GM12878 (cell line): ENCODE data around the gene STK32B. TPM values are rescaled to one million over a fixed set of nuclear protein-coding genes. Genes with fewer than 3 reads are reported as not detected.

Experiments used
- ATAC-seq: fragments of 200-7000 bp; cut with Tn5 transposase; 3 replicates; pipeline ENCODE4 v1.9.1; 2020; ENCODE audit warnings: mild to moderate bottlenecking, moderate library complexity
- BruUV-seq: library from RNA; stranded (reverse); fragments of 400-500 nt; replicated peaks from 2 replicates; lab custom pipeline; 2021; lab: Mats Ljungman, UMichigan
- CTCF ChIA-PET: fragments of 300-600 bp; sonication (Branson Sonifier 250); formaldehyde crosslinking; extraction: SDS; loops from one replicate; lab custom pipeline; 2021; ENCODE audit warnings: inconsistent platforms; lab: Yijun Ruan, JAX
- POLR2A ChIA-PET: fragments of 350-600 bp; formaldehyde crosslinking; extraction: SDS; loops from one replicate; lab custom pipeline; 2021; ENCODE audit warnings: inconsistent platforms; lab: Charles Lee
- RAD21 ChIA-PET: fragments of 300-600 bp; sonication (Branson Sonifier 250); formaldehyde crosslinking; loops from one replicate; lab custom pipeline; 2023; ENCODE audit warnings: antibody characterized with exemption; ENCODE audit not compliant: unreplicated experiment; lab: Charles Lee
- SMC1A ChIA-PET: fragments of 300-600 bp; sonication (Branson Sonifier 250); formaldehyde crosslinking; loops from one replicate; lab custom pipeline; 2023; ENCODE audit not compliant: unreplicated experiment, uncharacterized antibody; lab: Charles Lee
- DNase-seq: peaks from one replicate; pipeline ENCODE4 v3.0.0-alpha.2; 2011; ENCODE audit warnings: low read depth, low spot score
- FAIRE-seq: peaks from 3 replicates; lab custom pipeline; 2011; peaks lifted over from hg19 to GRCh38; lab: Jason Lieb, UNC
- H2AFZ ChIP-seq: 2 replicates; pipeline ENCODE4 v1.6.0; 2011; ENCODE audit warnings: low read depth, low read length, control low read depth; ENCODE audit not compliant: control insufficient read depth
- H3K27ac ChIP-seq: 2 replicates; pipeline ENCODE4 v1.5.1; 2011; ENCODE audit warnings: control low read depth; ENCODE audit not compliant: control insufficient read depth, insufficient read depth
- H3K27me3 ChIP-seq, 2 experiments: replicated peaks in 1 of 2; 2 replicates each; pipeline versions ENCODE4 v1.6.0 to v1.6.1; 2011; ENCODE audit warnings: low read length in 1 of 2; ENCODE audit not compliant: control insufficient read depth in 2 of 2, insufficient read depth in 2 of 2
- H3K36me3 ChIP-seq, 2 experiments: 2 replicates each; pipeline ENCODE4 v1.5.1; 2011; ENCODE audit warnings: low read length in 1 of 2; ENCODE audit not compliant: control insufficient read depth in 2 of 2, insufficient read depth in 2 of 2
- H3K4me1 ChIP-seq: 2 replicates; pipeline ENCODE4 v1.6.1; 2011; ENCODE audit warnings: mild to moderate bottlenecking, low read length, moderate library complexity, mixed read lengths; ENCODE audit not compliant: control insufficient read depth, insufficient read depth
- H3K4me2 ChIP-seq: 2 replicates; pipeline ENCODE4 v1.6.0; 2011; ENCODE audit warnings: control low read depth; ENCODE audit not compliant: control insufficient read depth, insufficient read depth
- H3K4me3 ChIP-seq: fragments of 200-600 bp; sonication (generic); 2 replicates; pipeline ENCODE4 v1.5.1; 2016
- H3K79me2 ChIP-seq: 2 replicates; pipeline ENCODE4 v1.6.0; 2011; ENCODE audit warnings: low read length; ENCODE audit not compliant: control insufficient read depth, insufficient read depth
- H3K9ac ChIP-seq: 2 replicates; pipeline ENCODE4 v1.8.0; 2011; ENCODE audit warnings: low read length, control low read depth, mixed read lengths; ENCODE audit not compliant: control insufficient read depth, insufficient read depth
- H3K9me3 ChIP-seq: replicated peaks from 3 replicates; pipeline ENCODE4 v1.5.1; 2011; ENCODE audit warnings: mild to moderate bottlenecking, low read length; ENCODE audit not compliant: control insufficient read depth, insufficient read depth
- H4K20me1 ChIP-seq: 2 replicates; pipeline ENCODE4 v1.6.0; 2011; ENCODE audit not compliant: control insufficient read depth, insufficient read depth
- LARP7 ChIP-seq: fragments of 450-650 bp; IDR thresholded peaks from 2 replicates; pipeline ENCODE4 v1.6.1; 2017; ENCODE audit warnings: mild to moderate bottlenecking
- NBN ChIP-seq: fragments of 450-650 bp; IDR thresholded peaks from 2 replicates; pipeline ENCODE4 v1.6.1; 2016
- ZZZ3 ChIP-seq: IDR thresholded peaks from 2 replicates; pipeline ENCODE4 v1.6.1; 2011; ENCODE audit warnings: low read depth; ENCODE audit not compliant: control insufficient read depth, insufficient read length
- WGBS: methylation state at CpG from one replicate; pipeline ENCODE4 v1.1.6; 2016; ENCODE audit warnings: low lambda C conversion rate; ENCODE audit not compliant: insufficient replicate concordance, insufficient coverage; ENCODE audit errors: missing lambda C conversion rate; 5-methylcytosine and 5-hydroxymethylcytosine counted together
- in situ Hi-C: fragments of 300-500 bp; cut with MboI; formaldehyde crosslinking; loops from 9 replicates; pipeline ENCODE4 v1.14.3; 2018; ENCODE audit warnings: mixed read lengths
- intact Hi-C: fragments of 100-400 bp; cut with micrococcal nuclease; formaldehyde crosslinking; loops from one replicate; pipeline ENCODE4 v1.14.2; 2022; ENCODE audit not compliant: unreplicated experiment
- polyA plus RNA-seq, 11 experiments: library from polyadenylated mRNA; depleted of rRNA in 4 of 11; unstranded in 6 of 11; stranded (reverse) in 5 of 11; fragments of >200 nt; fragmentation: Nextera tagmentation in 4 of 11; fragmentation: Illumina TruSeq in 1 of 11; extraction: Ambion mirVana in 4 of 11; extraction: Trizol in 1 of 11; gene quantifications; 1 replicate in 1 of 11; 2 replicates in 10 of 11; pipeline versions ENCODE4 v1.2.1 to v1.2.3, GENCODE V29; 2011 to 2016; ENCODE audit warnings: inconsistent platforms in 2 of 11, missing spikeins in 2 of 11, low read depth in 1 of 11
- total RNA-seq, 4 experiments: library from RNA; depleted of rRNA in 3 of 4; stranded (reverse); fragments of >200 nt in 3 of 4; fragmentation: Illumina TruSeq in 1 of 4; extraction: Trizol in 1 of 4; gene quantifications; 2 replicates each; pipeline versions ENCODE4 v1.2.1 to v1.2.3, GENCODE V29; 2013 to 2021
- TF ChIP-seq, protein P1 (sequence below): fragments of 450-650 bp; IDR thresholded peaks from 2 replicates; pipeline ENCODE4 v1.6.1; 2017; ENCODE audit warnings: mild to moderate bottlenecking
- TF ChIP-seq, protein P2 (sequence below), 3 experiments: IDR thresholded peaks in 2 of 3; conservative IDR thresholded peaks in 1 of 3; 2 replicates each; pipeline ENCODE4 v1.5.1; 2011; ENCODE audit warnings: low read depth in 3 of 3, low read length in 3 of 3, mild to moderate bottlenecking in 3 of 3, control low read depth in 2 of 3, moderate library complexity in 2 of 3, inconsistent platforms in 1 of 3, mixed read lengths in 1 of 3; ENCODE audit not compliant: control insufficient read depth in 2 of 3, insufficient read depth in 1 of 3; ENCODE audit errors: extremely low read depth in 1 of 3

The STK32B gene
- total and polyA plus RNA-seq, 10 of the 15 experiments (the other 5 are each of a cell fraction or from before 2014, with no cell fraction given): 0.04 to 0.12 (median 0.08) TPM; not detected in 7

DNA sequence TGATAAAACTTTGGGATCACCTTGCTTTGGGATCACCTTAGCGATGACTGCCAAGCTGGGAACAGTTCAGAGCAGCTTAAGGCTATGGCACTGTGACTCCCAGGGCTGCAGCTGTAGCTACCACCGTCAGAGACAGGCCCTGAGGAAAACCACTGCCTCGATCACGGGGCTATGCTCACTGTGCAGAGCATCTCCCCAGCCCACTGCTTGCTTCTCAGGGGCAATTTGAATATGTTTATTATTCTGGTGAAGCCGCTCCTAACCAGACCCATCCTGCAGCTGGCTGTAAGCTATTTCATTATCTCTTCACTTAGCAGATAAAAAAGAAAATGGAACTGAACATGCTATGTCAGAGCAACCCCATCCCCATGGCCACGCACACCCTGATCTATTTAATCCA, 328.6 kb downstream of the STK32B start:
- RAD21 ChIA-PET: no interaction called here
- in situ Hi-C loops: no loop called here
- TF ChIP-seq, protein P1, sequence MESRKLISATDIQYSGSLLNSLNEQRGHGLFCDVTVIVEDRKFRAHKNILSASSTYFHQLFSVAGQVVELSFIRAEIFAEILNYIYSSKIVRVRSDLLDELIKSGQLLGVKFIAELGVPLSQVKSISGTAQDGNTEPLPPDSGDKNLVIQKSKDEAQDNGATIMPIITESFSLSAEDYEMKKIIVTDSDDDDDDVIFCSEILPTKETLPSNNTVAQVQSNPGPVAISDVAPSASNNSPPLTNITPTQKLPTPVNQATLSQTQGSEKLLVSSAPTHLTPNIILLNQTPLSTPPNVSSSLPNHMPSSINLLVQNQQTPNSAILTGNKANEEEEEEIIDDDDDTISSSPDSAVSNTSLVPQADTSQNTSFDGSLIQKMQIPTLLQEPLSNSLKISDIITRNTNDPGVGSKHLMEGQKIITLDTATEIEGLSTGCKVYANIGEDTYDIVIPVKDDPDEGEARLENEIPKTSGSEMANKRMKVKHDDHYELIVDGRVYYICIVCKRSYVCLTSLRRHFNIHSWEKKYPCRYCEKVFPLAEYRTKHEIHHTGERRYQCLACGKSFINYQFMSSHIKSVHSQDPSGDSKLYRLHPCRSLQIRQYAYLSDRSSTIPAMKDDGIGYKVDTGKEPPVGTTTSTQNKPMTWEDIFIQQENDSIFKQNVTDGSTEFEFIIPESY: no peak
- no TSS peak for BruUV-seq
- Histone ChIP-seq H3K9me3 (no peaks in the 10 kb centered on the region), H3K36me3 (no peaks in the 10 kb centered on the region), H3K4me2 (no peak overlapping the region), H3K27ac (no peak overlapping the region), H3K4me3 (no peak overlapping the region), H3K27me3 (no peaks in the 10 kb centered on the region), H3K79me2 (no peaks in the 10 kb centered on the region), H3K9ac (no peak overlapping the region), H4K20me1 (no peaks in the 10 kb centered on the region), H2AFZ (no peak overlapping the region), H3K4me1 (no peaks in the 10 kb centered on the region)
- CTCF ChIA-PET: no interaction called here
- DNase-seq (no peak), FAIRE-seq (no peak), ATAC-seq (no peak)
- SMC1A ChIA-PET: no interaction called here
- intact Hi-C loops: no loop called here
- POLR2A ChIA-PET: no interaction called here
- 13% methylated on average over 6 of the region's 6 CpGs for WGBS

DNA sequence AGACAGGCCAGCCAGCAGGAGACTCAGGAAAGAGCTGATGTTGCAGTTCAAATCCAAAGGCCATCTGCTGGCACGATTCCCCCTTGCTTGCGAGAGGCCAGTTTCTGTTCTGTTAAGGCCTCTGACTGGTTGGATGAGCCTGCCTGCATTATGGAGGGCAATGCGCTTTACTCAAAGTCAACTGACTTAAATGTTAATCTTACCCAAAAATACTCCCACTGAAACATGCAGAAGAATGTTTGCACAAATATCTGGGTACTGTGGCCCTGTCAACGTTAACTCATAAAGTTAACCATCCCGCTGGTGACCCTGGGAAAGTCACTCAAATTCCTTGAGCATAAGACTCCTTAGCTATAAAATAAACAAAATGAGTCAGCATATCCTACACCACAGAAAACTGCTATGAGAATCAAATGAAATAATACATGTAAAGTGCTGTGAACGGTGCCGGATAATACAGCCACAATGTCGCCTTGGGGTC, 330.7 kb downstream of the STK32B start:
- SMC1A ChIA-PET: interaction anchor here (1.0 kb wide), 1 partner anchor 10 kb away, joined by 3 read pairs; no protein-coding TSS in a partner anchor
- in situ Hi-C loops: no loop called here
- Histone ChIP-seq H3K9ac (no peak overlapping the region), H3K79me2 (no peaks in the 10 kb centered on the region), H3K9me3 (no peaks in the 10 kb centered on the region), H3K4me3 (no peak overlapping the region), H3K36me3 (no peaks in the 10 kb centered on the region), H3K27ac (no peak overlapping the region), H3K4me2 (no peak overlapping the region), H3K4me1 (no peaks in the 10 kb centered on the region), H3K27me3 (no peaks in the 10 kb centered on the region), H4K20me1 (no peaks in the 10 kb centered on the region), H2AFZ (no peak overlapping the region)
- 57% methylated on average over 8 of the region's 8 CpGs for WGBS
- intact Hi-C loops: no loop called here
- POLR2A ChIA-PET: no interaction called here
- DNase-seq (no peak), FAIRE-seq (no peak), ATAC-seq (no peak)
- BruUV-seq: no TSS peak
- CTCF ChIA-PET: no interaction called here
- TF ChIP-seq, protein P2, sequence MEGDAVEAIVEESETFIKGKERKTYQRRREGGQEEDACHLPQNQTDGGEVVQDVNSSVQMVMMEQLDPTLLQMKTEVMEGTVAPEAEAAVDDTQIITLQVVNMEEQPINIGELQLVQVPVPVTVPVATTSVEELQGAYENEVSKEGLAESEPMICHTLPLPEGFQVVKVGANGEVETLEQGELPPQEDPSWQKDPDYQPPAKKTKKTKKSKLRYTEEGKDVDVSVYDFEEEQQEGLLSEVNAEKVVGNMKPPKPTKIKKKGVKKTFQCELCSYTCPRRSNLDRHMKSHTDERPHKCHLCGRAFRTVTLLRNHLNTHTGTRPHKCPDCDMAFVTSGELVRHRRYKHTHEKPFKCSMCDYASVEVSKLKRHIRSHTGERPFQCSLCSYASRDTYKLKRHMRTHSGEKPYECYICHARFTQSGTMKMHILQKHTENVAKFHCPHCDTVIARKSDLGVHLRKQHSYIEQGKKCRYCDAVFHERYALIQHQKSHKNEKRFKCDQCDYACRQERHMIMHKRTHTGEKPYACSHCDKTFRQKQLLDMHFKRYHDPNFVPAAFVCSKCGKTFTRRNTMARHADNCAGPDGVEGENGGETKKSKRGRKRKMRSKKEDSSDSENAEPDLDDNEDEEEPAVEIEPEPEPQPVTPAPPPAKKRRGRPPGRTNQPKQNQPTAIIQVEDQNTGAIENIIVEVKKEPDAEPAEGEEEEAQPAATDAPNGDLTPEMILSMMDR (IDR thresholded peaks at IDR 0.05 in 2 of 3, conservative IDR thresholded peaks at IDR 0.05 in 1 of 3; ENCODE audit: control insufficient read depth in 2 of 3, extremely low read depth in 1 of 3, insufficient read depth in 1 of 3, low read depth in 3 of 3, low read length in 3 of 3): no peak
- TF ChIP-seq LARP7: no peak
- TF ChIP-seq ZZZ3: no peak
- no peak for TF ChIP-seq NBN
- RAD21 ChIA-PET: no interaction called here
